Measurements from ENCODE around the gene RNF38. TPM values are rescaled to one million over a fixed set of nuclear protein-coding genes. Genes with fewer than 3 reads are reported as not detected.
A peak's percentile ranks its signal among the peaks of the same experiment; 100 is the strongest.

Gene RNF38
- total and polyA plus RNA-seq, 2 donors (not counting 3 experiments of a cell fraction or from before 2014, with no cell fraction given): 36.7 to 47.2 TPM

GRCh38 chr9:36400332-36401163 lies 479 bp upstream of the RNF38 start:
- DNase-seq (ENCODE audit: low read depth, low spot score) (peak; percentile 82), FAIRE-seq (peak; percentile 64)
- H3K36me3 ChIP-seq (ENCODE audit: control insufficient read depth in 2 of 2, extremely low read depth in 1 of 2, insufficient read depth in 2 of 2, low read length in 2 of 2): peaks cover 0 to 2% of the 10 kb centered on the region in 2 experiments
- peaks cover 50% of the 10 kb centered on the region for H3K79me2 ChIP-seq (ENCODE audit: control insufficient read depth, insufficient read depth, low read length)
- TF ChIP-seq FOS (IDR thresholded peaks at IDR 0.05; ENCODE audit: borderline replicate concordance, insufficient read depth, low read length): peak; percentile 3
- TF ChIP-seq POLR2AphosphoS5 (IDR thresholded peaks at IDR 0.05; ENCODE audit: insufficient read depth, low read depth, low read length): peak; percentile 63
- TF ChIP-seq MYC (IDR thresholded peaks at IDR 0.05; ENCODE audit: low read depth, low read length): no peak
- TF ChIP-seq JUN (IDR thresholded peaks at IDR 0.05; ENCODE audit: borderline replicate concordance, insufficient read depth, insufficient read length, low read depth): no peak
- TF ChIP-seq POLR2A (IDR thresholded peaks at IDR 0.05; ENCODE audit: low read depth, low read length): peak; percentile 77
- no peak for TF ChIP-seq GATA2 (IDR thresholded peaks at IDR 0.05; ENCODE audit: insufficient read depth, insufficient read length, low read depth, low read length)
- no peak for TF ChIP-seq EZH2 (IDR thresholded peaks at IDR 0.05; ENCODE audit: borderline replicate concordance, low read depth, low read length, severe bottlenecking)
- TF ChIP-seq CTCF (IDR thresholded peaks at IDR 0.05; ENCODE audit: extremely low read depth in 1 of 2, insufficient read depth in 1 of 2, low read depth in 1 of 2, low read length in 2 of 2): peak in 1 of 2 donors; percentile 8
- H2AFZ ChIP-seq (ENCODE audit: low read depth, low read length): peak overlapping the region; percentile 96
- no peaks in the 10 kb centered on the region for H3K9me3 ChIP-seq (replicated peaks; ENCODE audit: control insufficient read depth, insufficient read depth, low read length)
- dilution Hi-C loops (cut with MboI; ENCODE audit: extremely low pct_ligation_motif_present, low sequenced_read_pairs) (no loop called here), intact Hi-C loops (cut with micrococcal nuclease) (loop anchor here (1.0 to 5.0 kb wide), 3 partner anchors 88 to 172 kb away; partner anchors contain the start of genes GNE and MELK)
- no peaks in the 10 kb centered on the region for H3K9me1 ChIP-seq (replicated peaks; ENCODE audit: control insufficient read depth, extremely low read depth, insufficient read depth, low read length)
- BruUV-seq (replicated peaks): TSS peak; percentile 47
- CTCF ChIA-PET: interaction anchor here (0.6 to 1.9 kb wide), 5 partner anchors 11 to 446 kb away, joined by 3 to 5 read pairs (median 3); no protein-coding TSS in a partner anchor
- H3K27ac ChIP-seq (ENCODE audit: insufficient read depth, low read depth, low read length): peak overlapping the region; percentile 88
- peak overlapping the region; percentile 92 to 97 (median 95) for H3K4me3 ChIP-seq (replicated peaks in 1 of 3; ENCODE audit: insufficient read depth in 1 of 3, low read depth in 1 of 3, low read length in 3 of 3)
- H3K4me2 ChIP-seq (ENCODE audit: insufficient read depth, low read length): peak overlapping the region; percentile 100
- no peaks in the 10 kb centered on the region for H3K27me3 ChIP-seq (ENCODE audit: control insufficient read depth in 2 of 2, insufficient read depth in 2 of 2, low read length in 2 of 2)
- peaks cover 13% of the 10 kb centered on the region for H4K20me1 ChIP-seq (replicated peaks; ENCODE audit: control insufficient read depth, extremely low read depth, insufficient read depth, low read length)
- peaks cover 14% of the 10 kb centered on the region for H3K4me1 ChIP-seq (ENCODE audit: control insufficient read depth, extremely low read depth, insufficient read depth, low read length)
- POLR2A ChIA-PET: no interaction called here
- peak overlapping the region; percentile 98 for H3K9ac ChIP-seq (replicated peaks; ENCODE audit: extremely low read depth, insufficient read depth, low read length)
